OCI-LY7 (cell line): ENCODE measurements around the gene KIF26A. TPM values are rescaled to one million over a fixed set of nuclear protein-coding genes. Genes with fewer than 3 reads are reported as not detected.

Experiments used
- BruUV-seq: library from RNA; stranded (reverse); fragments of 400-500 nt; replicated peaks from 2 replicates; lab custom pipeline; 2021; lab: Mats Ljungman, UMichigan
- CTCF ChIA-PET: fragments of 300-600 bp; sonication (Branson Sonifier 250); formaldehyde crosslinking; loops from one replicate; lab custom pipeline; 2022; ENCODE audit warnings: antibody characterized with exemption; ENCODE audit not compliant: unreplicated experiment; lab: Charles Lee
- POLR2A ChIA-PET: fragments of 300-600 bp; sonication (Branson Sonifier 250); formaldehyde crosslinking; loops from one replicate; lab custom pipeline; 2022; ENCODE audit warnings: antibody characterized with exemption; lab: Charles Lee
- DNase-seq: peaks from one replicate; pipeline ENCODE4 v3.0.0-alpha.2; 2015; ENCODE audit warnings: low spot score
- H2AFZ ChIP-seq: fragments of 200-600 bp; sonication (generic), shearing (Covaris generic); 2 replicates; pipeline ENCODE4 v1.6.1; 2014; ENCODE audit warnings: mild to moderate bottlenecking, antibody characterized with exemption, low read length, moderate library complexity
- H3K27ac ChIP-seq: fragments of 200-600 bp; sonication (generic); 2 replicates; pipeline ENCODE4 v1.5.1; 2014; ENCODE audit warnings: mixed run types, low read depth, mild to moderate bottlenecking, moderate library complexity, low read length, inconsistent platforms; ENCODE audit not compliant: poor library complexity, severe bottlenecking
- H3K36me3 ChIP-seq: fragments of 200-600 bp; sonication (generic); 2 replicates; pipeline ENCODE4 v1.6.1; 2014; ENCODE audit warnings: mild to moderate bottlenecking, antibody characterized with exemption, low read length, moderate library complexity, mixed read lengths; ENCODE audit not compliant: insufficient read depth
- H3K4me1 ChIP-seq: fragments of 200-600 bp; sonication (generic); 2 replicates; pipeline ENCODE4 v1.5.1; 2014; ENCODE audit warnings: mild to moderate bottlenecking, low read length; ENCODE audit not compliant: insufficient read depth, poor library complexity, severe bottlenecking
- H3K4me2 ChIP-seq: fragments of 200-600 bp; sonication (generic); 2 replicates; pipeline ENCODE4 v1.6.1; 2014; ENCODE audit warnings: mild to moderate bottlenecking, low read length
- H3K4me3 ChIP-seq: fragments of 200-600 bp; sonication (generic); 2 replicates; pipeline ENCODE4 v1.5.1; 2014; ENCODE audit warnings: mild to moderate bottlenecking, low read depth, low read length; ENCODE audit not compliant: poor library complexity, severe bottlenecking
- H3K79me2 ChIP-seq: fragments of 200-600 bp; sonication (generic); 2 replicates; pipeline ENCODE4 v1.6.1; 2016; ENCODE audit warnings: low read depth, mild to moderate bottlenecking, low read length, moderate library complexity, mixed read lengths; ENCODE audit not compliant: insufficient read depth
- H3K9me2 ChIP-seq: fragments of 200-600 bp; sonication (generic); 2 replicates; pipeline ENCODE4 v1.6.1; 2016; ENCODE audit warnings: mild to moderate bottlenecking, low read length, mixed read lengths; ENCODE audit not compliant: insufficient read depth
- H3K9me3 ChIP-seq: fragments of 200-600 bp; sonication (generic); 2 replicates; pipeline ENCODE4 v1.6.1; 2014; ENCODE audit warnings: mild to moderate bottlenecking, mixed run types, low read length, mixed read lengths
- H4K20me1 ChIP-seq: fragments of 200-600 bp; sonication (generic); 2 replicates; pipeline ENCODE4 v1.6.1; 2014; ENCODE audit warnings: mild to moderate bottlenecking, antibody characterized with exemption, low read length, moderate library complexity, mixed read lengths; ENCODE audit not compliant: insufficient read depth
- CTCF ChIP-seq: fragments of 200-600 bp; sonication (generic); conservative IDR thresholded peaks from 2 replicates; pipeline ENCODE4 v1.5.1; 2014; ENCODE audit warnings: mild to moderate bottlenecking, antibody characterized with exemption, low read length, moderate library complexity, mixed read lengths
- EZH2phosphoT487 ChIP-seq: fragments of 200-600 bp; sonication (generic); IDR thresholded peaks from 2 replicates; pipeline ENCODE4 v1.6.1; 2018; ENCODE audit warnings: low read depth, borderline replicate concordance, mild to moderate bottlenecking, mixed run types, antibody characterized with exemption, low read length, moderate library complexity, mixed read lengths
- intact Hi-C: fragments of 100-400 bp; cut with micrococcal nuclease; formaldehyde crosslinking; loops from one replicate; pipeline ENCODE4 v1.10.0; 2022; ENCODE audit not compliant: unreplicated experiment
- total RNA-seq, 2 experiments: library from RNA; depleted of rRNA in 1 of 2; stranded (reverse); fragments of >200 nt in 1 of 2; shearing (Covaris generic) in 1 of 2; gene quantifications; 2 replicates each; pipeline ENCODE4 v1.2.3, GENCODE V29; 2014 to 2022

KIF26A gene
- total RNA-seq, 2 experiments from 2014 or later, result not detected

- Histone ChIP-seq H2AFZ (no peak overlapping the region), H3K9me3 (peaks cover 16% of the 10 kb centered on the region), H4K20me1 (no peaks in the 10 kb centered on the region), H3K4me3 (no peak overlapping the region), H3K27ac (no peak overlapping the region), H3K79me2 (no peaks in the 10 kb centered on the region), H3K36me3 (no peaks in the 10 kb centered on the region), H3K9me2 (no peaks in the 10 kb centered on the region), H3K4me1 (no peaks in the 10 kb centered on the region), H3K4me2 (no peak overlapping the region)
- intact Hi-C loops, result no loop called here
- TF ChIP-seq EZH2phosphoT487 (no peak), CTCF (no peak)
- ChIA-PET POLR2A (no interaction called here), CTCF (interaction anchor here (0.7 kb wide), 1 partner anchor 51 kb away, joined by 3 read pairs; no protein-coding TSS in a partner anchor)
- BruUV-seq, result no TSS peak
- DNase-seq, result no peak
These were observed 9.4 kb upstream of the KIF26A start for GRCh38 chr14:104128981-104129380.

GRCh38 chr14:104129556-104129955, 8.8 kb upstream of the KIF26A start:
- H3K9me3 ChIP-seq, result peaks cover 14% of the 10 kb centered on the region
- DNase-seq, result no peak
- intact Hi-C loops, result no loop called here
- H3K4me3 ChIP-seq, result no peak overlapping the region
- no peaks in the 10 kb centered on the region for H3K9me2 ChIP-seq
- no peak overlapping the region for H3K27ac ChIP-seq
- CTCF ChIA-PET, result interaction anchor here (0.7 kb wide), 1 partner anchor 52 kb away, joined by 3 read pairs; no protein-coding TSS in a partner anchor
- no peak for TF ChIP-seq CTCF
- TF ChIP-seq EZH2phosphoT487, result no peak
- no peaks in the 10 kb centered on the region for H3K36me3 ChIP-seq
- no peak overlapping the region for H3K4me2 ChIP-seq
- no peak overlapping the region for H2AFZ ChIP-seq
- H3K79me2 ChIP-seq, result no peaks in the 10 kb centered on the region
- no peaks in the 10 kb centered on the region for H4K20me1 ChIP-seq
- no TSS peak for BruUV-seq
- H3K4me1 ChIP-seq, result no peaks in the 10 kb centered on the region
- POLR2A ChIA-PET, result no interaction called here

- Histone ChIP-seq H3K9me3 (peaks cover 9% of the 10 kb centered on the region), H3K4me2 (no peak overlapping the region), H3K27ac (no peak overlapping the region), H2AFZ (no peak overlapping the region), H3K4me1 (no peaks in the 10 kb centered on the region), H3K9me2 (no peaks in the 10 kb centered on the region), H3K4me3 (no peak overlapping the region), H4K20me1 (no peaks in the 10 kb centered on the region), H3K79me2 (no peaks in the 10 kb centered on the region), H3K36me3 (no peaks in the 10 kb centered on the region)
- peak; percentile 54 for DNase-seq
- no TSS peak for BruUV-seq
- intact Hi-C loops, result loop anchor here (1.0 kb wide), 2 partner anchors 37 to 53 kb away; no protein-coding TSS in a partner anchor
- TF ChIP-seq EZH2phosphoT487, result no peak
- TF ChIP-seq CTCF, result peak; percentile 79
- ChIA-PET POLR2A (interaction anchor here (0.6 kb wide), 1 partner anchor 137 kb away, joined by 3 read pairs; no protein-coding TSS in a partner anchor), CTCF (no interaction called here)
These were observed 7.3 kb upstream of the KIF26A start for GRCh38 chr14:104130974-104131651.
